Progenitor cell of endocrine pancreas (in vitro differentiated cells): ENCODE measurements around the gene ZBTB20. TPM values are rescaled to one million over a fixed set of nuclear protein-coding genes. Genes with fewer than 3 reads are reported as not detected.

Experiments
- DNase-seq: peaks from one replicate; pipeline ENCODE4 v3.0.0; 2021; ENCODE audit warnings: low spot score; ENCODE audit not compliant: unreplicated experiment
- H3K27ac Mint-ChIP-seq: 2 replicates; pipeline ENCODE4 v1.8.0; 2021; ENCODE audit warnings: mild to moderate bottlenecking, moderate library complexity, mixed read lengths
- H3K27me3 Mint-ChIP-seq: 2 replicates; pipeline ENCODE4 v1.8.0; 2021; ENCODE audit warnings: mixed read lengths
- H3K36me3 Mint-ChIP-seq: 2 replicates; pipeline ENCODE4 v1.8.0; 2022; ENCODE audit warnings: mixed read lengths; ENCODE audit not compliant: insufficient read depth
- H3K4me1 Mint-ChIP-seq: 2 replicates; pipeline ENCODE4 v1.8.0; 2021; ENCODE audit warnings: low read depth, mixed read lengths
- H3K4me3 Mint-ChIP-seq: 2 replicates; pipeline ENCODE4 v1.8.0; 2021; ENCODE audit warnings: low read depth, mild to moderate bottlenecking, moderate library complexity, mixed read lengths
- H3K9me3 Mint-ChIP-seq: 2 replicates; pipeline ENCODE4 v1.8.0; 2021; ENCODE audit warnings: low read depth, mixed read lengths
- total RNA-seq: library from RNA; stranded (reverse); gene quantifications from 2 replicates; pipeline ENCODE4 v1.2.1, GENCODE V29; 2021
- TF ChIP-seq, protein P1 (sequence below): fragments of 200-600 bp; sonication (generic); IDR thresholded peaks from one replicate; pipeline ENCODE4 v1.5.0; 2021; ENCODE audit warnings: antibody characterized with exemption, mild to moderate bottlenecking; ENCODE audit not compliant: unreplicated experiment

Gene ZBTB20
- total RNA-seq, 1 donor from 2014 or later = 27.3 TPM

DNA sequence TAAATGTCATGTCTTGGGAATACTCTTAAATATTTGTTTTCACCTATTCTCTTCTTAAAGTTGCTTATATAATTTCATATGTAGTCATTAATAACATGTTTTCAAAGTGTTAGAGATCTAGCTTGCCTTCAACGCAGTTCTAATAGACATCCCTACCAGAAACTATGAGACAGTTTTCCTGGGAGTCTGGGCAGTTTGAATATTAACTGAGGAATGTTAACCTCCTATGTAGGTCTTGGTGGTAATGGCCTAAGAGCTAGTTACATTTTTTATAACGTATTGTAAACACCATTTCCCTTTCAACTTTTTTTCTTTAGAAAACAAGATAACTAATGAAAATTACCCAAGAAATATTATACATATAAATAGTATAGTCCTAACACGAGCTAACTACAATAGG is 525.1 kb downstream of the ZBTB20 start:
- no peaks in the 10 kb centered on the region for H3K36me3 Mint-ChIP-seq
- no peak for DNase-seq
- no peaks in the 10 kb centered on the region for H3K27me3 Mint-ChIP-seq
- no peaks in the 10 kb centered on the region for H3K9me3 Mint-ChIP-seq
- no peak overlapping the region for H3K27ac Mint-ChIP-seq
- no peaks in the 10 kb centered on the region for H3K4me1 Mint-ChIP-seq
- TF ChIP-seq, protein P1, sequence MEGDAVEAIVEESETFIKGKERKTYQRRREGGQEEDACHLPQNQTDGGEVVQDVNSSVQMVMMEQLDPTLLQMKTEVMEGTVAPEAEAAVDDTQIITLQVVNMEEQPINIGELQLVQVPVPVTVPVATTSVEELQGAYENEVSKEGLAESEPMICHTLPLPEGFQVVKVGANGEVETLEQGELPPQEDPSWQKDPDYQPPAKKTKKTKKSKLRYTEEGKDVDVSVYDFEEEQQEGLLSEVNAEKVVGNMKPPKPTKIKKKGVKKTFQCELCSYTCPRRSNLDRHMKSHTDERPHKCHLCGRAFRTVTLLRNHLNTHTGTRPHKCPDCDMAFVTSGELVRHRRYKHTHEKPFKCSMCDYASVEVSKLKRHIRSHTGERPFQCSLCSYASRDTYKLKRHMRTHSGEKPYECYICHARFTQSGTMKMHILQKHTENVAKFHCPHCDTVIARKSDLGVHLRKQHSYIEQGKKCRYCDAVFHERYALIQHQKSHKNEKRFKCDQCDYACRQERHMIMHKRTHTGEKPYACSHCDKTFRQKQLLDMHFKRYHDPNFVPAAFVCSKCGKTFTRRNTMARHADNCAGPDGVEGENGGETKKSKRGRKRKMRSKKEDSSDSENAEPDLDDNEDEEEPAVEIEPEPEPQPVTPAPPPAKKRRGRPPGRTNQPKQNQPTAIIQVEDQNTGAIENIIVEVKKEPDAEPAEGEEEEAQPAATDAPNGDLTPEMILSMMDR = no peak
- H3K4me3 Mint-ChIP-seq = no peak overlapping the region

DNA sequence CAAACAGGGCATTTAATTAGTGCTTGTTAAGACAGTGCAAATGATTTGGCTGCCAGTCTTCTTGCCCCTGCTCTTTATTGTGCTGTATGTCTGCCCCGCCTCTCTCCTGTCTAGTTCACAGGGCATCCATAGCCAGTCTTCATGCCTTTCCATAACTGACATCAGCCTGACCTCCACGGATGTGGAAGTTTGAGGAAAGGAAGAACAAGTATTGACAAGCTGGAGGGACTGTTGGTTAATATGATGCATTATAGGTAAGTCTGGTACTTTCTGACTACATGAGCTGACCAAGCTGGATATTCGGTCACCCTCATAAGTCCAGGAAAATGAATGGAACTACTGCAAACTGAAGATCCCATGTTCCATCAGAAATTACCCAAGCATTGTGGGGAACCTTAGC is 527.3 kb downstream of the ZBTB20 start:
- H3K4me1 Mint-ChIP-seq = no peaks in the 10 kb centered on the region
- H3K36me3 Mint-ChIP-seq = no peaks in the 10 kb centered on the region
- H3K9me3 Mint-ChIP-seq = no peaks in the 10 kb centered on the region
- H3K27me3 Mint-ChIP-seq = no peaks in the 10 kb centered on the region
- no peak overlapping the region for H3K4me3 Mint-ChIP-seq
- H3K27ac Mint-ChIP-seq = no peak overlapping the region
- DNase-seq = no peak
- TF ChIP-seq, protein P1 = no peak

DNA sequence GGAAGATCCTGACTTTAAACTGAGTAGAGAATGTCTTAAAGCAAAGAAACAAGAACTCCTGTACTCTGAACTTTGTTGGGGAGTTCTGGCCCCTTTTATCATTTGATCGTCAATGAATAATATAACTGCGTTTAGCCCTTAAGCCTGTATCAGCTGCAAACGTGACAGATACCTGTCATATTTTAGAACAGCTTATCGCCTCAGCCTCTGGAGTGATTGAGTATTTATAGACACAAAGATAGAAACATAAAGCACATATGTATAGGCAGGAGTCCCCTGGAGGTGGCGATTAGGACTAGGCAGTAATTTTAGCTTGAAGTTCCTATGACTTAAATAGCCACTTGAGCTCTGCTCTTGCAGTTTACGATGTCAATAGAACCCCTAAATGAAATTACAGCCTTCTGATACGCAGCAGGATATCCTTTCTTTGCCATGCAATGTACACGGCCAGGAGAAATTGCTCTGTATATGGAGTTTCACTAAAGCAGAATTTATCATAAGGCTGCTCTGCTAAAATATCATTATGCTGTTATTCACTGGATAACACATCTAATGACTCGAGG is 531.5 kb downstream of the ZBTB20 start:
- peaks cover under 1% of the 10 kb centered on the region for H3K4me1 Mint-ChIP-seq
- TF ChIP-seq, protein P1 = no peak
- no peaks in the 10 kb centered on the region for H3K27me3 Mint-ChIP-seq
- H3K9me3 Mint-ChIP-seq = no peaks in the 10 kb centered on the region
- no peak overlapping the region for H3K27ac Mint-ChIP-seq
- no peak for DNase-seq
- H3K36me3 Mint-ChIP-seq = no peaks in the 10 kb centered on the region
- H3K4me3 Mint-ChIP-seq = no peak overlapping the region

DNA sequence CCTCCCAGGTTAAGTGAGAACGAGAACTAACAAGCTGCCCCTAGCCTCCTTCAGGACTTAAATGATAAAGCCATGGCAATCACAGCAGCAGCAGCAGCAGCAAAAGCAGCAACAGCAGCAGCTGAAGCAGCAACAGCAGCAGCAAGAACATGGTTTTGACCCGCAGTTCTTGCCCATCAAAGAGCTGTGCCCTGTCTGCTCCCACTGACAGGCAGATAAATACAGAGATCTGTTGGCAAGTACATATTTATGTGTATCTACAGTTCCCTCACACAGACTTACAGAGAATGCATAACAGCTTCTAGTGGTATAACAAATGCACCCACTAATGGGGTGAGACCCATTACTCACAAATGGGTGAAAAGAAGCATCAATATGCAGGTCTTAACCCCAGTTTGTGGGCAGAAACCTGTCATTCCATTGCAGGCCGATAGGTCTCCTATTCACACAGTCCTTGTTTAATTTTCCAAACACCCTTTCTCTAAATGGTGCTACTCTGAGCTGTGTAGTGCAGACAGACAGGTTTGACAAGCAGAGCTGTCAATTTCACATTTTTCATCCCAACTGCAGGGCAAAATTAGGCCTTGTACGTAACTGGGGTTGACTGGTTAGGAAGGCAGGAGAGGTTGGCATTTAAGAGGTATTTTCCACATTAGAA is 537.0 kb downstream of the ZBTB20 start:
- Mint-ChIP-seq H3K27me3 (no peaks in the 10 kb centered on the region), H3K4me1 (peaks cover 15% of the 10 kb centered on the region), H3K4me3 (no peak overlapping the region), H3K36me3 (no peaks in the 10 kb centered on the region), H3K9me3 (no peaks in the 10 kb centered on the region), H3K27ac (no peak overlapping the region)
- TF ChIP-seq, protein P1 = no peak
- DNase-seq = no peak

DNA sequence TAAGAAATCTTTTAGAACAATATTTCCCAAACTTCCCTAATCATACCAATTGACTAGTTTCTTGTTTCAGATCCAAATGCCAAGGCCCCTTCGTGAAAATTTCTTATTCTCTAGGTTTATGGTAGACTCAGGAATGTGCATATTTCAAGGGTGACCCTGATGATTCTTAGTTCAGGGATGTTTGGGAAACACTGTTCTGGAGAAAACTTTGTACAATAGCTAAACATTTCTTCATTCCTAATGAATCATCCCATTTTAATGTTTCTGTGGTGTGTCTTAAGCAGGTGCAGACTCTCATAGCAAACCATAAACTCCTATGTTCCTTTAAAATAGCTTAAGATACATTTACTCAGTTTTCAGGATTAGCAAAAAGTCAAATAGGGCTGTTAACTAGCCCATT is 538.8 kb downstream of the ZBTB20 start:
- DNase-seq = no peak
- H3K4me1 Mint-ChIP-seq = peaks cover 15% of the 10 kb centered on the region
- no peak overlapping the region for H3K27ac Mint-ChIP-seq
- H3K27me3 Mint-ChIP-seq = no peaks in the 10 kb centered on the region
- TF ChIP-seq, protein P1 = no peak
- no peaks in the 10 kb centered on the region for H3K9me3 Mint-ChIP-seq
- H3K36me3 Mint-ChIP-seq = no peaks in the 10 kb centered on the region
- no peak overlapping the region for H3K4me3 Mint-ChIP-seq
